ENCODE measurements around the gene STK32C. TPM values are rescaled to one million over a fixed set of nuclear protein-coding genes. Genes with fewer than 3 reads are reported as not detected.

Gene STK32C
- total RNA-seq, 1 experiment from 2014 or later = 58.2 TPM

- no peak for DNase-seq (ENCODE audit: extremely low read depth, low read depth)
Observed at GRCh38 chr10:132252412-132252811, 55.3 kb downstream of the STK32C start.

- no peak for DNase-seq (ENCODE audit: extremely low read depth, low read depth)
Observed at GRCh38 chr10:132251928-132252327, 55.8 kb downstream of the STK32C start.

- DNase-seq (ENCODE audit: extremely low read depth, low read depth) = no peak
Observed at GRCh38 chr10:132250481-132251475, 57.0 kb downstream of the STK32C start.

GRCh38 chr10:132249824-132250375 is 57.9 kb downstream of the STK32C start:
- no peak for DNase-seq (ENCODE audit: extremely low read depth, low read depth)

- DNase-seq (ENCODE audit: extremely low read depth, low read depth) = no peak
Observed at GRCh38 chr10:132249226-132249724, 58.5 kb downstream of the STK32C start.

GRCh38 chr10:132248455-132249225 is 59.1 kb downstream of the STK32C start:
- peak; percentile 62 for DNase-seq (ENCODE audit: extremely low read depth, low read depth)

GRCh38 chr10:132247943-132248342 is 59.8 kb downstream of the STK32C start:
- no peak for DNase-seq (ENCODE audit: extremely low read depth, low read depth)

- no peak for DNase-seq (ENCODE audit: extremely low read depth, low read depth)
Observed at GRCh38 chr10:132246296-132246695, 61.5 kb downstream of the STK32C start.

- DNase-seq (ENCODE audit: extremely low read depth, low read depth) = no peak
Observed at GRCh38 chr10:132245056-132245455, 62.7 kb downstream of the STK32C start.

- no peak for DNase-seq (ENCODE audit: extremely low read depth, low read depth)
Observed at GRCh38 chr10:132243626-132244025, 64.1 kb downstream of the STK32C start.

- no peak for DNase-seq (ENCODE audit: extremely low read depth, low read depth)
Observed at GRCh38 chr10:132243141-132243540, 64.6 kb downstream of the STK32C start.

- no peak for DNase-seq (ENCODE audit: extremely low read depth, low read depth)
Observed at GRCh38 chr10:132242103-132242840, 65.5 kb downstream of the STK32C start.

GRCh38 chr10:132241496-132241895 is 66.3 kb downstream of the STK32C start:
- no peak for DNase-seq (ENCODE audit: extremely low read depth, low read depth)

- no peak for DNase-seq (ENCODE audit: extremely low read depth, low read depth)
Observed at GRCh38 chr10:132241086-132241485, 66.7 kb downstream of the STK32C start.

- no peak for DNase-seq (ENCODE audit: extremely low read depth, low read depth)
Observed at GRCh38 chr10:132240581-132240980, 67.2 kb downstream of the STK32C start.

GRCh38 chr10:132240156-132240555 is 67.6 kb downstream of the STK32C start:
- no peak for DNase-seq (ENCODE audit: extremely low read depth, low read depth)

GRCh38 chr10:132239126-132240031 is 68.4 kb downstream of the STK32C start:
- no peak for DNase-seq (ENCODE audit: extremely low read depth, low read depth)

- DNase-seq (ENCODE audit: extremely low read depth, low read depth) = no peak
Observed at GRCh38 chr10:132238371-132239125, 69.2 kb downstream of the STK32C start.

GRCh38 chr10:132237871-132238270 is 69.9 kb downstream of the STK32C start:
- no peak for DNase-seq (ENCODE audit: extremely low read depth, low read depth)

Data from NCI-H460 (cell line).